ENCODE measurements around the gene TDRKH. TPM values are rescaled to one million over a fixed set of nuclear protein-coding genes. Genes with fewer than 3 reads are reported as not detected.
"Not testable (repeated sequence)": the region's sequence is repeated elsewhere in the genome, so short reads cannot be mapped to it uniquely, and the experiment has no call there.

The TDRKH gene
- total RNA-seq, 2 donors from 2014 or later: 2.6 to 4.0 TPM

DNA sequence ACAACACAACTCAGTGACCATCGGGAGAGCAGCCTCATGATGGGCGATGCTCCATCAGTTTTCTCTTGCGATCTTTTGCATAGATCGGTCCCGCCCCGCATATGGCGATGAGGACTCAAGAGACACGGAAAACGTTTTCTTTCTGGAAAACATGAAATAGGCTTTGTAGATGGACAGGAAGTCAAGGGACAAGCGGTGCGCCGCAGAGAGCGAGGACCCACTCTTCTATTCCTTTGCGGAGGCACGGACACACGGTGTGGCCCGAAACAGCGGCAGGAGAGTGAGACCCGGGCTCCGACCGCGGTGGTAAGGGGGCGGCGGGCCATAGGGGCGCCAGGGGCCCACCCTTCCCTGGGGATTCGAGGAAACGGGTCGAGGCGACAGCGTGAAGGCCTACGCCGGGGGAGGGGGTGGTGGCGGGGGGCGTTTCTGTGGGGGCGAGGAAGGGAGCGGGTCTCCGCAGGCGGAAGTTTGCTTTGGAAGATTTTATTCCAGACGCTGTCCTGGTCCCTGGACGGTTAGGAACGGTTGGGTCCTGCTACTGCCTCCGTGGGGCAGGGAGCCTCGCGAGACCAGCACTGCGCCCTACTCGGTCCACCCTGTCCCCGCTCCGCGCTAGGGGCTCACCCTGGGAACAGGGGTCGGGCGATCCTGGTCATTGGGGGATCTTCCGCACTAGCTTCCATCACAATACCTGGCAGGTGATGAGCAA lies 796 bp upstream of the TDRKH start:
- Histone ChIP-seq H3K9me3 (no peaks in the 10 kb centered on the region), H3K27me3 (no peaks in the 10 kb centered on the region), H3K27ac (peak overlapping the region; percentile 35 to 79 (median 63)), H3K4me1 (peaks cover 8% of the 10 kb centered on the region), H3K4me3 (peak overlapping the region; percentile 39 to 90), H3K36me3 (replicated peaks in 1 of 2; ENCODE audit: insufficient read depth in 1 of 2, low read depth in 2 of 2) (no peaks in the 10 kb centered on the region)
- 0 to 1% methylated on average over 12 to 48 of the region's 52 CpGs for WGBS, 2 donors
- intact Hi-C loops (cut with DNase I): no loop called here
- ATAC-seq: peak; percentile 4
- no peak for TF ChIP-seq POLR2A (IDR thresholded peaks at IDR 0.05)
- TF ChIP-seq, protein P1, sequence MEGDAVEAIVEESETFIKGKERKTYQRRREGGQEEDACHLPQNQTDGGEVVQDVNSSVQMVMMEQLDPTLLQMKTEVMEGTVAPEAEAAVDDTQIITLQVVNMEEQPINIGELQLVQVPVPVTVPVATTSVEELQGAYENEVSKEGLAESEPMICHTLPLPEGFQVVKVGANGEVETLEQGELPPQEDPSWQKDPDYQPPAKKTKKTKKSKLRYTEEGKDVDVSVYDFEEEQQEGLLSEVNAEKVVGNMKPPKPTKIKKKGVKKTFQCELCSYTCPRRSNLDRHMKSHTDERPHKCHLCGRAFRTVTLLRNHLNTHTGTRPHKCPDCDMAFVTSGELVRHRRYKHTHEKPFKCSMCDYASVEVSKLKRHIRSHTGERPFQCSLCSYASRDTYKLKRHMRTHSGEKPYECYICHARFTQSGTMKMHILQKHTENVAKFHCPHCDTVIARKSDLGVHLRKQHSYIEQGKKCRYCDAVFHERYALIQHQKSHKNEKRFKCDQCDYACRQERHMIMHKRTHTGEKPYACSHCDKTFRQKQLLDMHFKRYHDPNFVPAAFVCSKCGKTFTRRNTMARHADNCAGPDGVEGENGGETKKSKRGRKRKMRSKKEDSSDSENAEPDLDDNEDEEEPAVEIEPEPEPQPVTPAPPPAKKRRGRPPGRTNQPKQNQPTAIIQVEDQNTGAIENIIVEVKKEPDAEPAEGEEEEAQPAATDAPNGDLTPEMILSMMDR (IDR thresholded peaks at IDR 0.05): no peak
- peak in 1 of 4 donors; percentile 29 for DNase-seq

DNA sequence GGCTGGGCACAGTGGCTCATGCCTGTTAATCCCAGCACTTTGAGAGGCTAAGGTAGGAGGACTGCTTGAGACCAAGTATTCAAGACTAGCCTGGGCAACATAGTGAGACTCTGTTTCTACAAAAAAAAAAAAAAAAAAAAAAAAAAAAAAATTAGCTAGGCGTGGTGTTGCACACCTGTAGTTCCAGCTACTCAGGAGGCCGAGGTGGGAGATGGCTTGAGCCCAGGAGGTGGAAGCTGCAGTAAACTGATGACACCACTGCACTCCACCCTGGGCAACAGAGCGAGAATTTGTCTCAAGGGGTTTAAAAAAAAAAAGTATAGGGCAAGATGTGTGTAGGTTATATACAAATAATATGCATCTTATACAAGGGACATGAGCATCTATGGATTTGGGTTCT lies 2.6 kb downstream of the TDRKH start:
- WGBS, 2 donors: 83 to 92% methylated on average over 3 of the region's 3 CpGs
- no peak for DNase-seq
- TF ChIP-seq POLR2A (IDR thresholded peaks at IDR 0.05): no peak
- TF ChIP-seq, protein P1 (IDR thresholded peaks at IDR 0.05): no peak
- Histone ChIP-seq H3K4me1 (peaks cover 8% of the 10 kb centered on the region), H3K4me3 (no peak overlapping the region), H3K36me3 (replicated peaks in 1 of 2; ENCODE audit: insufficient read depth in 1 of 2, low read depth in 2 of 2) (no peaks in the 10 kb centered on the region), H3K27ac (no peak overlapping the region), H3K27me3 (no peaks in the 10 kb centered on the region), H3K9me3 (no peaks in the 10 kb centered on the region)
- intact Hi-C loops (cut with DNase I): no loop called here
- ATAC-seq: no peak

DNA sequence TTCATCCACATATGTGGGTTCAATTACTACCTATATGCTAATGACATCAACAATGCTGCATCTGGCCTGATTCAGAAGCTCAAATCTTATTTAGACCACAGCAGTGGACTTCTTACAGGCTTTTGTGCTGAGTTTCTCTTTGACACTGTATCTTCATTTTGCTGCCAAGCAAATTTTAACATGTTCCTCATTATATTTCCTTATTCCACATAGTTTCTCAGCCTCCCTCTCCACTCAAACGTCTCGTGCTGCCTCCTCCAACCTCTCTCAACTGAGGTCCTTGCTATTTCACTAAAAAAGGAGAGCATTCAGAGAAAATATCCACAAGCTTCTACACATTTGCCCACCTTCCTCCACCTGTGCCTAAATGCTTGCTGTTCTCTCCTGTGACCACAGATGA lies 6.5 kb downstream of the TDRKH start:
- Histone ChIP-seq H3K4me1 (no peaks in the 10 kb centered on the region), H3K9me3 (no peaks in the 10 kb centered on the region), H3K27ac (no peak overlapping the region), H3K27me3 (no peaks in the 10 kb centered on the region), H3K4me3 (no peak overlapping the region), H3K36me3 (replicated peaks in 1 of 2; ENCODE audit: insufficient read depth in 1 of 2, low read depth in 2 of 2) (no peaks in the 10 kb centered on the region)
- TF ChIP-seq POLR2A (IDR thresholded peaks at IDR 0.05): no peak
- TF ChIP-seq, protein P1 (IDR thresholded peaks at IDR 0.05): no peak
- DNase-seq (no peak), ATAC-seq (no peak)
- WGBS, 2 donors: 70 to 75% methylated on average over 2 of the region's 2 CpGs
- intact Hi-C loops (cut with DNase I): no loop called here

DNA sequence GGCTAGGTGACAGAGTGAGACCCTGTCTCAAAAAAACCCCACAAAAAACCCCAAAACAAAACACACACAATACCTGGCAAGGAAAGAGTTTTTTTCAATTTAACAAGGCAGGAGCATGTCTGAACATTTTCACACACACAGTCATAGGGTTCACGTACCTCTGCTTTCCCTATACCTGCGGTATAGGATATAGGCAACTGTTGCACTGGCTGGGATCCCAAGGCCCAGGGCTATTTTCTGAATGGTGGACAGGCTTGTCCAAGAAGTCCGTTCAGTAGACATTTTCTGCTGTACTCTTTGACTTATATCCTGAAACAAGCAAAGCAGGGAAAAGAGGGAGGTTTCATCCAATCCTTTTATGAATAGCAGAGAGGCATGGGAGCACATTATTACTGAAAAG lies 7.6 kb downstream of the TDRKH start:
- Histone ChIP-seq H3K36me3 (replicated peaks in 1 of 2; ENCODE audit: insufficient read depth in 1 of 2, low read depth in 2 of 2) (no peaks in the 10 kb centered on the region), H3K27ac (no peak overlapping the region), H3K4me1 (no peaks in the 10 kb centered on the region), H3K9me3 (no peaks in the 10 kb centered on the region), H3K4me3 (no peak overlapping the region), H3K27me3 (no peaks in the 10 kb centered on the region)
- WGBS, 2 donors: 79 to 93% methylated on average over 3 of the region's 3 CpGs
- TF ChIP-seq, protein P1 (IDR thresholded peaks at IDR 0.05): no peak
- TF ChIP-seq POLR2A (IDR thresholded peaks at IDR 0.05): no peak
- ATAC-seq: no peak
- DNase-seq: no peak
- intact Hi-C loops (cut with DNase I): no loop called here

DNA sequence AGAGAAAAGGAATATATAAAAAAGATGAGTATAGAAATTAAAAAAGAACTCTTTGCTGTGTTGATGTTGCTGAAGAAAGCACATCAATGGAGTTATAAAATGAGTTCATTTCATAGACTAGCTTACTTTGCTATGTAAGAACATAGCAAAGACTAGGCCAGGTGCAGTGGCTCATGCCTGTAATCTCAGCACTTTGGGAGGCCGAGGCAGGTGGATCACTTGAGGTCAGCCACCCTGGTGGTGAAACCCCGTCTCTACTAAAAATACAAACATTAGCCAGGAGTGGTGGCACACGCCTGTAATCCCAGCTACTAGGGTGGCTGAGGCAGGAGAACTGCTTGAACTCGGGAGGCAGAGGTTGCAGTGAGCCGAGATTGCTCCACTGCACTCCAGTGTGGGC lies 8.3 kb downstream of the TDRKH start:
- H3K4me3 ChIP-seq; ATAC-seq; H3K9me3 ChIP-seq; H3K27me3 ChIP-seq; H3K27ac ChIP-seq; DNase-seq; intact Hi-C loops (cut with DNase I); H3K36me3 ChIP-seq (replicated peaks in 1 of 2; ENCODE audit: insufficient read depth in 1 of 2, low read depth in 2 of 2); H3K4me1 ChIP-seq: not testable (repeated sequence)
- WGBS, 2 donors: 82 to 86% methylated on average over 5 of the region's 5 CpGs

DNA sequence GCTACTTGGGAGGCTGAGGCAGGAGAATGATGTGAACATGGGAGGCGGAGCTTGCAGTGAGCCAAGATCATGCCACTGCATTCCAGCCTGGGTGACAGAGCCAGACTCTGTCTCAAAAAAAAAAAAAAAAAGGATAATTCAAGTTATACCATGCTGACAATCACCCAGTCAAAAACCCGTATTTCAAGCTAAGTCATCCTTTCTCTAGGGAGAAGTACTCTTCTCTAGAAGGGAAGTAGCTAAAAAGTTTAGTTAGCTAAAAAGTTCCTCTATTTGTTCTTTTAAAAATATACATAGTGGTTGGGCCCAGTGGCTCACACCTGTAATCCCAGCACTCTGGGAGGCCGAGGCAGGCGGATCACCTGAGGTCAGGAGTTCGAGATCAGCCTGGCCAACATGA lies 9.6 kb downstream of the TDRKH start:
- H3K27ac ChIP-seq; H3K4me1 ChIP-seq; H3K9me3 ChIP-seq; H3K4me3 ChIP-seq; H3K27me3 ChIP-seq; H3K36me3 ChIP-seq (replicated peaks in 1 of 2; ENCODE audit: insufficient read depth in 1 of 2, low read depth in 2 of 2); intact Hi-C loops (cut with DNase I); ATAC-seq; DNase-seq: not testable (repeated sequence)
- 91 to 93% methylated on average over 5 of the region's 5 CpGs for WGBS, 2 donors

Measured in body of pancreas (tissue), 4 donors.